Muscle layer of duodenum (tissue), 2 donors: ENCODE results near the gene KDM4B.

ENCODE experiments used
- H3K27ac ChIP-seq: one replicate; pipeline ENCODE4 v1.7.0; 2013; ENCODE audit warnings: mild to moderate bottlenecking, low read length
- H3K27me3 ChIP-seq: one replicate; pipeline ENCODE4 v1.7.0; 2013; ENCODE audit warnings: low read depth, mild to moderate bottlenecking, control low read depth, low read length
- H3K36me3 ChIP-seq, 2 donors: one replicate each; pipeline ENCODE4 v1.7.0; 2013; ENCODE audit warnings: low read length in 2 of 2, control low read depth in 1 of 2, mild to moderate bottlenecking in 1 of 2; ENCODE audit not compliant: insufficient read depth in 2 of 2, control insufficient read depth in 1 of 2
- H3K4me1 ChIP-seq, 2 donors: one replicate each; pipeline ENCODE4 v1.7.0; 2013; ENCODE audit warnings: low read length in 2 of 2, mild to moderate bottlenecking in 2 of 2, control low read depth in 1 of 2, moderate library complexity in 1 of 2; ENCODE audit not compliant: insufficient read depth in 2 of 2, control insufficient read depth in 1 of 2
- H3K4me3 ChIP-seq, 2 donors: one replicate each; pipeline ENCODE4 v1.7.0; 2013; ENCODE audit warnings: low read length in 2 of 2, low read depth in 1 of 2, mild to moderate bottlenecking in 1 of 2
- H3K9me3 ChIP-seq, 2 donors: one replicate each; pipeline ENCODE4 v1.7.0; 2013; ENCODE audit warnings: low read length in 2 of 2, control low read depth in 1 of 2, mild to moderate bottlenecking in 1 of 2; ENCODE audit not compliant: control insufficient read depth in 1 of 2
- donor health status: healthy.

The KDM4B gene

DNA sequence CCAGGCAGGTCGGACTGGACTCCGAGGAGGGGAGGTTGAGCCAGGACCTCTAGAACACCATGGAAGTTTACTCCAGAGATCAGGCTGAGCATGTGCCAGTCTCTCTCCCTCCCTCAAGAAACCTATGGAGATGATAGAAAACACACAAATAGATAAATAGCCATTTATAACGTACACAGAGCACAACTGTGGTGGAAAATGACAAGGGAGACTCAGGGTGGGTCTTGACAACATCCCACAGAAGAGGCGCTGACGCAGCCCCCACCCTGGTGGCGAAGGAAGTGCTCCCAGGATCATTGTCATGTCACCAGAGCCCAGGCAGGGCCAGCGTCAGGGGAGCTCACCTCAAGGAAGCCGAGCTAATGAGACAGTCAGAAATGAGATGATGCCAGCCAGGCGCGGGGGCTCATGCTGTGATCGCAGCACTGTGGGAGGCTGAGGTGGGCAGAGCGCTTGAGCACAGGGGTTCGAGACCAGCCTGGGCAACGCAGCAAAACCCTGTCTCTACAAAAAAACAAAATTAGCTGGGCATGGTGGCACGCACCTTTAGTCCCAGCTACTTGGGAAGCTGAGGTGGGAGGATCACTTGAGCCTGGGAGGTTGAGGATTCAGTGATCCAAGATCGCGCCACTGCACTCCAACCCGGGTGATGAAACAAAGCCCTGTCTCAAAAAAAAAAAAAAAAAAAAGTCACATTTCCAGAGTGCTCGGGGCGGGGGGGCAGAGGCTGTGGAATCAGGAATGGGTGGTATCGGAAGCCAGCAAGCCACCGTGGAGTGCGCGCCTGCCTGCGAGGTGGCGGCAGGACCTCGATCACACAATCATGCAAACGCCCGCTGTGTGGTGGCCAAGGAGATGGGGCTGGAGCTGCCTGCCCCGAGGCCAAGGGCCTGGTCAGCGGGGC lies 178.4 kb downstream of the KDM4B start:
- peaks cover 8 to 79% of the 10 kb centered on the region in 2 donors for H3K36me3 ChIP-seq
- H3K27ac ChIP-seq, result no peak overlapping the region
- H3K4me1 ChIP-seq, result no peaks in the 10 kb centered on the region
- H3K27me3 ChIP-seq, result no peaks in the 10 kb centered on the region
- no peaks in the 10 kb centered on the region for H3K9me3 ChIP-seq
- no peak overlapping the region for H3K4me3 ChIP-seq

GRCh38 chr19:5147978-5148793 lies 179.3 kb downstream of the KDM4B start:
- H3K4me3 ChIP-seq, result no peak overlapping the region
- peaks cover 7 to 75% of the 10 kb centered on the region in 2 donors for H3K36me3 ChIP-seq
- no peaks in the 10 kb centered on the region for H3K4me1 ChIP-seq
- no peaks in the 10 kb centered on the region for H3K9me3 ChIP-seq
- no peak overlapping the region for H3K27ac ChIP-seq
- no peaks in the 10 kb centered on the region for H3K27me3 ChIP-seq

DNA sequence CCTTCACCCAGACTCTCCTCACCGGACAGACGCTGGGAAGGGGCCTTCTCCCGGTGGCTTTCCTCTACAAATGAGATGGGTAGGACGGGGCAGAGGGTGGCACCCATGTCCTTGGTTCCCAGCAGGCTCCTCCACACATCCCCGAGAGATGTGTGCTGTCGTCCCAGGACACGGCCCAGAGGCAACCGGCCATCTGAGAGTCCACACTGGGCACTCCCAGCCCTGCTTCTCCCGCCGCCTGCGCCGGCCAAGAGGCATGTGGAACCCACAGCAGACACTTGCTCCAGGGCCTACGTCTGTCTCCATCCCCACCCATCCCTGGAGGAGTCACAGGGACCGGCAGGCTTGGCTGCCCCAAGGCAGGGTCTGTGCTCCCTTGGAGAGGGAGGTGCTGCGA lies 179.9 kb downstream of the KDM4B start:
- H3K4me1 ChIP-seq, result no peaks in the 10 kb centered on the region
- no peak overlapping the region for H3K4me3 ChIP-seq
- H3K27me3 ChIP-seq, result no peaks in the 10 kb centered on the region
- peaks cover 7 to 79% of the 10 kb centered on the region in 2 donors for H3K36me3 ChIP-seq
- no peaks in the 10 kb centered on the region for H3K9me3 ChIP-seq
- H3K27ac ChIP-seq, result no peak overlapping the region

- Histone ChIP-seq H3K9me3 (no peaks in the 10 kb centered on the region), H3K4me1 (no peaks in the 10 kb centered on the region), H3K27ac (no peak overlapping the region), H3K27me3 (no peaks in the 10 kb centered on the region), H3K36me3 (peaks cover 7 to 73% of the 10 kb centered on the region in 2 donors), H3K4me3 (no peak overlapping the region)
Measured at GRCh38 chr19:5149508-5149907, 180.6 kb downstream of the KDM4B start.

DNA sequence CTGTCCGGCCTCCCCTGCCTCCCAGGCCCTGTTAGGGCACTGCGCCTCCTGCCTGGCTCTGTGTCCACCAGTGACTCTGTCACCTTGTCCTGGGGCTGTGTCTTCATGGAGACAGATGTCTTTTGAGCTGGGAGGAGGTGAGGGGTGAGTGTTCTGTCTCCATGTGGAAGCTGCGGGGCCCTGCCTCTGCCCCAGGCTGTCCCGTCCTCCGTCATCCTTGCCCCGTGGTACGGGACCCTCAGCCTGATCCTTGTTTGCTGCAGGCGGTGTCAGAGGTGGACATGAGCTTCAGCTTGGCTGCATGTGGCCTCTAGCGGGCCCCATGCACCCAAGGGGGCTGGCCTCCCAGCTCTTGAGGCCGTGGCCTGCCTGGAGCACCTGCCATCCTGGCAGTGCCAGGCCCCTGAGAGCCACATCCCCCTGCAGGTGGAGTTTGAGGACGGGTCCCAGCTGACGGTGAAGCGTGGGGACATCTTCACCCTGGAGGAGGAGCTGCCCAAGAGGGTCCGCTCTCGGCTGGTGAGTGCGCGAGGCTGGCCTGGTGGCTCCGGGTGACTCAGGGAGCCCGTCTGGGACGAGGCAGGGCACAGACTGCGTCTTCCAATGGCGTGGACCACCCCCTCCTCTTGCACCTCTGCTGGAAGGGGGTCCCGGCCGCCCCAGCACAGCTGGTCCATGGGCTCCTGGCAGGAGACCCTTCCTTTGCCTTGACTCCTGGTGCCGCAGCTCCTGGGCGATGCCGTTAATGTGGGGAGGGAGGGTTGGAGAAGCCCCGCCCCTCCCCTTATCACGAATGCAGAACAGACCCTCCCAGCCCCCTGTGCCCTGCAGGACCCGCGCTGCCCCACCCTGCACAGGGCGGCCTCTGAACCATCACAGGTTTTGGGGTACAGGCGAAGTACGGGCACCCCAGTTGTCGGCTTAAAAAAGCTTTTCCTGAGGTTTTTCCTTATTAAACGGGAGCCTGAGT lies 181.3 kb downstream of the KDM4B start:
- H3K27ac ChIP-seq, result no peak overlapping the region
- peaks cover 7 to 67% of the 10 kb centered on the region in 2 donors for H3K36me3 ChIP-seq
- H3K27me3 ChIP-seq, result no peaks in the 10 kb centered on the region
- no peaks in the 10 kb centered on the region for H3K9me3 ChIP-seq
- H3K4me3 ChIP-seq, result no peak overlapping the region
- no peaks in the 10 kb centered on the region for H3K4me1 ChIP-seq

GRCh38 chr19:5150902-5151741 lies 182.2 kb downstream of the KDM4B start:
- peaks cover 6 to 60% of the 10 kb centered on the region in 2 donors for H3K36me3 ChIP-seq
- no peak overlapping the region for H3K27ac ChIP-seq
- no peaks in the 10 kb centered on the region for H3K9me3 ChIP-seq
- H3K27me3 ChIP-seq, result no peaks in the 10 kb centered on the region
- no peaks in the 10 kb centered on the region for H3K4me1 ChIP-seq
- H3K4me3 ChIP-seq, result no peak overlapping the region

DNA sequence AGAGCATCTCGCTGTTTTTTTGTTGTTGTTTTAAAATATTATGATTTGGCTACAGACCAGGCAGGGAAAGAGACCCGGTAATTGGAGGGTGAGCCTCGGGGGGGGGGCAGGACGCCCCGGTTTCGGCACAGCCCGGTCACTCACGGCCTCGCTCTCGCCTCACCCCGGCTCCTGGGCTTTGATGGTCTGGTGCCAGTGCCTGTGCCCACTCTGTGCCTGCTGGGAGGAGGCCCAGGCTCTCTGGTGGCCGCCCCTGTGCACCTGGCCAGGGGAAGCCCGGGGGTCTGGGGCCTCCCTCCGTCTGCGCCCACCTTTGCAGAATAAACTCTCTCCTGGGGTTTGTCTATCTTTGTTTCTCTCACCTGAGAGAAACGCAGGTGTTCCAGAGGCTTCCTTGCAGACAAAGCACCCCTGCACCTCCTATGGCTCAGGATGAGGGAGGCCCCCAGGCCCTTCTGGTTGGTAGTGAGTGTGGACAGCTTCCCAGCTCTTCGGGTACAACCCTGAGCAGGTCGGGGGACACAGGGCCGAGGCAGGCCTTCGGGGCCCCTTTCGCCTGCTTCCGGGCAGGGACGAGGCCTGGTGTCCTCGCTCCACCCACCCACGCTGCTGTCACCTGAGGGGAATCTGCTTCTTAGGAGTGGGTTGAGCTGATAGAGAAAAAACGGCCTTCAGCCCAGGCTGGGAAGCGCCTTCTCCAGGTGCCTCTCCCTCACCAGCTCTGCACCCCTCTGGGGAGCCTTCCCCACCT lies 183.3 kb downstream of the KDM4B start:
- peaks cover under 1 to 50% of the 10 kb centered on the region in 2 donors for H3K36me3 ChIP-seq
- no peak overlapping the region for H3K4me3 ChIP-seq

GRCh38 chr19:5152767-5153532 lies 184.0 kb downstream of the KDM4B start:
- Histone ChIP-seq H3K27ac (no peak overlapping the region), H3K27me3 (no peaks in the 10 kb centered on the region), H3K9me3 (peaks cover 0 to 5% of the 10 kb centered on the region in 2 donors), H3K4me1 (no peaks in the 10 kb centered on the region), H3K36me3 (peaks cover 0 to 45% of the 10 kb centered on the region in 2 donors), H3K4me3 (no peak overlapping the region)

More for the DNA sequence above, 183.3 kb downstream of the KDM4B start:
- no peaks in the 10 kb centered on the region for H3K4me1 ChIP-seq
- H3K27me3 ChIP-seq, result no peaks in the 10 kb centered on the region
- no peaks in the 10 kb centered on the region for H3K9me3 ChIP-seq
- no peak overlapping the region for H3K27ac ChIP-seq

- H3K4me1 ChIP-seq, result no peaks in the 10 kb centered on the region
- peaks cover 0 to 8% of the 10 kb centered on the region in 2 donors for H3K9me3 ChIP-seq
- no peak overlapping the region for H3K27ac ChIP-seq
- no peaks in the 10 kb centered on the region for H3K27me3 ChIP-seq
- H3K36me3 ChIP-seq, result peaks cover 0 to 37% of the 10 kb centered on the region in 2 donors
- no peak overlapping the region for H3K4me3 ChIP-seq
Measured at GRCh38 chr19:5153601-5154128, 184.8 kb downstream of the KDM4B start.
